DND-41 (cell line): ENCODE results near the gene IFI30.
"Not testable (repeated sequence)": the region's sequence is repeated elsewhere in the genome, so short reads cannot be mapped to it uniquely, and the experiment has no call there.

Experiments
- ATAC-seq: fragments of 200-7000 bp; cut with Tn5 transposase; 3 replicates; pipeline ENCODE4 v1.9.1; 2021; ENCODE audit warnings: low read depth; ENCODE audit not compliant: insufficient read depth
- DNase-seq: peaks from one replicate; pipeline ENCODE4 v3.0.0-alpha.2; 2020
- H2AFZ ChIP-seq: 2 replicates; pipeline ENCODE4 v1.6.0; 2012; ENCODE audit warnings: low read depth, low read length
- H3K27ac ChIP-seq: 2 replicates; pipeline ENCODE4 v1.5.1; 2012; ENCODE audit warnings: low read length, inconsistent platforms
- H3K27me3 ChIP-seq: fragments of 200-600 bp; sonication (generic); 2 replicates; pipeline ENCODE4 v1.6.0; 2012; ENCODE audit warnings: low read length, mild to moderate bottlenecking, inconsistent platforms; ENCODE audit not compliant: insufficient read depth, poor library complexity
- H3K36me3 ChIP-seq: 2 replicates; pipeline ENCODE4 v1.5.1; 2012; ENCODE audit warnings: low read length, inconsistent platforms; ENCODE audit not compliant: insufficient read depth
- H3K4me1 ChIP-seq: 2 replicates; pipeline ENCODE4 v1.5.1; 2012; ENCODE audit warnings: mild to moderate bottlenecking, low read length; ENCODE audit not compliant: insufficient read depth
- H3K4me2 ChIP-seq: 2 replicates; pipeline ENCODE4 v1.6.0; 2012; ENCODE audit warnings: mild to moderate bottlenecking, moderate library complexity, low read length, inconsistent platforms; ENCODE audit not compliant: insufficient read depth
- H3K4me3 ChIP-seq, 2 experiments: fragments of 200-600 bp in 1 of 2; shearing (Covaris generic) in 1 of 2; 2 replicates each; pipeline ENCODE4 v1.5.1; 2012 to 2016; ENCODE audit warnings: inconsistent platforms in 2 of 2, low read length in 2 of 2, mild to moderate bottlenecking in 2 of 2, low read depth in 1 of 2, moderate library complexity in 1 of 2
- H3K79me2 ChIP-seq: 2 replicates; pipeline ENCODE4 v1.6.0; 2012; ENCODE audit warnings: low read length, inconsistent platforms; ENCODE audit not compliant: insufficient read depth
- H3K9ac ChIP-seq: 2 replicates; pipeline ENCODE4 v1.6.0; 2012; ENCODE audit warnings: low read depth, mild to moderate bottlenecking, inconsistent platforms, low read length, moderate library complexity
- H3K9me3 ChIP-seq: 2 replicates; pipeline ENCODE4 v1.5.1; 2012; ENCODE audit warnings: low read length, moderate library complexity, mild to moderate bottlenecking, inconsistent platforms; ENCODE audit not compliant: insufficient read depth, severe bottlenecking
- H4K20me1 ChIP-seq: 2 replicates; pipeline ENCODE4 v1.6.0; 2012; ENCODE audit warnings: low read length; ENCODE audit not compliant: insufficient read depth
- CTCF ChIP-seq: IDR thresholded peaks from 2 replicates; pipeline ENCODE4 v1.5.1; 2012; ENCODE audit warnings: borderline replicate concordance, low read length, moderate library complexity, mild to moderate bottlenecking; ENCODE audit not compliant: poor library complexity, severe bottlenecking; ENCODE audit errors: extremely low read depth
- EZH2 ChIP-seq: IDR thresholded peaks from 3 replicates; pipeline ENCODE4 v1.6.1; 2012; ENCODE audit warnings: borderline replicate concordance, low read depth, mild to moderate bottlenecking, moderate library complexity, low read length, inconsistent platforms; ENCODE audit not compliant: severe bottlenecking

Gene IFI30

GRCh38 chr19:18157465-18158063 lies 16.0 kb upstream of the IFI30 start:
- DNase-seq: no peak
- Histone ChIP-seq H3K9me3 (no peaks in the 10 kb centered on the region), H3K27me3 (no peaks in the 10 kb centered on the region), H3K27ac (no peak overlapping the region), H3K4me2 (no peak overlapping the region), H3K4me3 (no peak overlapping the region), H4K20me1 (peaks cover 41% of the 10 kb centered on the region), H2AFZ (no peak overlapping the region), H3K79me2 (peaks cover 22% of the 10 kb centered on the region), H3K4me1 (peaks cover 36% of the 10 kb centered on the region), H3K36me3 (peaks cover 45% of the 10 kb centered on the region), H3K9ac (no peak overlapping the region)
- no peak for TF ChIP-seq EZH2
- no peak for TF ChIP-seq CTCF
- no peak for ATAC-seq

GRCh38 chr19:18158467-18158866 lies 15.1 kb upstream of the IFI30 start:
- TF ChIP-seq EZH2 (no peak), CTCF (no peak)
- Histone ChIP-seq H3K27ac (no peak overlapping the region), H3K9ac (no peak overlapping the region)

GRCh38 chr19:18159059-18159616 lies 14.5 kb upstream of the IFI30 start:
- not testable (repeated sequence) for H3K4me2 ChIP-seq, ATAC-seq, H3K27ac ChIP-seq, H3K9ac ChIP-seq, H3K9me3 ChIP-seq, DNase-seq, H2AFZ ChIP-seq, H3K4me3 ChIP-seq, H3K27me3 ChIP-seq
- Histone ChIP-seq H3K4me1 (peaks cover 29% of the 10 kb centered on the region), H4K20me1 (peaks cover 34% of the 10 kb centered on the region), H3K36me3 (peaks cover 56% of the 10 kb centered on the region), H3K79me2 (peaks cover 13% of the 10 kb centered on the region)

More at GRCh38 chr19:18158467-18158866, 15.1 kb upstream of the IFI30 start:
- Histone ChIP-seq H3K9me3 (no peaks in the 10 kb centered on the region), H3K36me3 (peaks cover 54% of the 10 kb centered on the region), H2AFZ (no peak overlapping the region), H3K4me1 (peaks cover 36% of the 10 kb centered on the region), H3K4me3 (no peak overlapping the region), H3K4me2 (no peak overlapping the region), H3K79me2 (peaks cover 19% of the 10 kb centered on the region), H3K27me3 (no peaks in the 10 kb centered on the region), H4K20me1 (peaks cover 39% of the 10 kb centered on the region)
- no peak for DNase-seq
- ATAC-seq: no peak

- H2AFZ ChIP-seq: no peak overlapping the region
- H3K36me3 ChIP-seq: peaks cover 56% of the 10 kb centered on the region
- peaks cover 8% of the 10 kb centered on the region for H3K79me2 ChIP-seq
- peaks cover 24% of the 10 kb centered on the region for H3K4me1 ChIP-seq
- DNase-seq (no peak), ATAC-seq (no peak)
- no peak overlapping the region for H3K27ac ChIP-seq
- TF ChIP-seq EZH2 (no peak), CTCF (no peak)
- H3K4me2 ChIP-seq: no peak overlapping the region
- H3K9me3 ChIP-seq: no peaks in the 10 kb centered on the region
- H3K9ac ChIP-seq: peak overlapping the region; percentile 58; the same call in 1 of the 2 replicates
- peaks cover 29% of the 10 kb centered on the region for H4K20me1 ChIP-seq
- H3K4me3 ChIP-seq: no peak overlapping the region
- H3K27me3 ChIP-seq: no peaks in the 10 kb centered on the region
These were observed 13.8 kb upstream of the IFI30 start for GRCh38 chr19:18159810-18160209.
